Amygdala (tissue), 56 donors: ENCODE measurements around the gene IFI16.
A peak's percentile ranks its signal among the peaks of the same experiment; 100 is the strongest.

Experiments used
- DNase-seq, 56 donors: peaks; one replicate each; lab custom pipeline; 2025; lab: John Stamatoyannopoulos, UW

The IFI16 gene

GRCh38 chr1:159055181-159055641, 45.5 kb downstream of the IFI16 start:
- DNase-seq, result no peak

GRCh38 chr1:159056069-159056698, 46.5 kb downstream of the IFI16 start:
- peak in 10 of 56 donors; percentile 6 to 32 (median 13) for DNase-seq

DNA sequence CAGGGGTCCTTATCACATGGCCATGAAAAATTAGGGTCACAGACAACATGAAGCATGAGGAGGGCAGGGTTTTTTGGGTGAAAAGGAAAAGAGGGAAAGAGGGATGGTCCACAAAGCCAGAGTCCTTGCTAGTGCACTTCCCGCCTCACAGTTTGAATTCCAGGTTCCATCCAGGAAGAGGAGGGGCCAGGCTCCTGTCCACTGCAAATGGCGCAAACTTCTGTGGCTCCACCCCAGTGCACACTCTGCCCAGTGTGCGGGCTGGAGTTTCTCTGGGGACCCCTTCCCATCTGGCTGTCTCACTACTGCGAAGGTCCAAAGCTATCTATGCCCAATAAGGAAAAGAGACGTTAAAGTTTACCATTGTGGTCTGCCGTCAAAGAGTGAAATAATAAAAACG, 49.0 kb downstream of the IFI16 start:
- DNase-seq, result no peak

DNA sequence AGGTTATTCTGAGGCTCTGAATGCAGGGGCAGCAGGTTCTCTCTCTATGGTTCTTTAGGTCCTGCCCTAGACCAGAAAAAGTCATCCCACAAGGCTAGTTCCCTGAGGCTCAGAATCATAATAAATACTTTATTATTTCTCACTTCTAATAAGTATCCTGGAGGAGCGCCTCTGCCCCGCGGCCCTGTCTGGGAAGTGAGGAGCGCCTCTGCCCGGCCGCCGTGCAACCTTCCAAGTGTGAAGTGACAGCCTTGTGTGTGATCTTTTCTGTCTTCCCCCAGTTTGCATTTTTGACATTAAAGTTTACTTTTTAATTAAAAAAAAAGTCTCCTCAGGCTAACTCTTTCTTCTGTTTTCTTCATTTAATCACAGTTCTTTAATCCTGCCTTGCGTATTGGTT, 55.4 kb downstream of the IFI16 start:
- no peak for DNase-seq

DNA sequence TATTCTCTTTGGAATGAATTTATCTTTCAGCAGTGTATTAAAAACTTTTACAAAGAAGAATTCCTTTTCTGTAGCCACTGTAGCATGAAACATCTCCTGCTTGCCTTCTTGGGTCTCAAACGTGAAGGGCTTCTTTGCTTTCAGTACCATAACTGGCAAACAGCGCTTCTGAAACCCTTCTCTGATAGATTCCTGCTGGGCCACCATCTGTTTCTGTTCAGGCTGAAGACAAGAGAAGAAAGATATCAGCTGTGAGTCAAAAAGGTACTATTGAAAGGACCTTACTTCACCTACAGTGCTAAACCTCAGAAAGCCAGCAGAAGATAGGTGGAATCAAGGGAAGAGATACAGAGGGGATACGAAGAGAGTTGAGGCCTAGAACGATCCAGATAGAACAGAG, 56.4 kb downstream of the IFI16 start:
- no peak for DNase-seq

- peak in 2 of 56 donors; percentile 6 to 13 for DNase-seq
Observed at GRCh38 chr1:159067699-159068621, 58.3 kb downstream of the IFI16 start.

DNA sequence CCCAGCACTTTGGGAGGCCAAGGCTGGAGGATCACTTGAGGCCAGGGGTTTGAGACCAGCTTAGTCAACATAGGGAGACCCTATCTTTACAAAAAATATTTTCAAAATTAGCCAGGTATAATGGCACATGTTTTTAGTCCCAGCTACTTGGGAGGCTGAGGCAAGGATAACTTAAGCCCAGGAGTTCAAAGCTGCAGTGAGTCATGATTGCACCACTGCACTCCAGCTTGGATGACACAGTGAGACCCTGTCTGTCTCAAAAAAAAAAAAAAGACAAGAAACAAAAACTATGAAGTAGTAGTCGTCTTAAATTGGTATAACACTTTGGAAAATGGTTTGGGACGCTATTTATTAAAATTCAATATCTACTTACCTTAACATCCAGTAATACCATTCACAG, 59.2 kb downstream of the IFI16 start:
- DNase-seq, result no peak

DNA sequence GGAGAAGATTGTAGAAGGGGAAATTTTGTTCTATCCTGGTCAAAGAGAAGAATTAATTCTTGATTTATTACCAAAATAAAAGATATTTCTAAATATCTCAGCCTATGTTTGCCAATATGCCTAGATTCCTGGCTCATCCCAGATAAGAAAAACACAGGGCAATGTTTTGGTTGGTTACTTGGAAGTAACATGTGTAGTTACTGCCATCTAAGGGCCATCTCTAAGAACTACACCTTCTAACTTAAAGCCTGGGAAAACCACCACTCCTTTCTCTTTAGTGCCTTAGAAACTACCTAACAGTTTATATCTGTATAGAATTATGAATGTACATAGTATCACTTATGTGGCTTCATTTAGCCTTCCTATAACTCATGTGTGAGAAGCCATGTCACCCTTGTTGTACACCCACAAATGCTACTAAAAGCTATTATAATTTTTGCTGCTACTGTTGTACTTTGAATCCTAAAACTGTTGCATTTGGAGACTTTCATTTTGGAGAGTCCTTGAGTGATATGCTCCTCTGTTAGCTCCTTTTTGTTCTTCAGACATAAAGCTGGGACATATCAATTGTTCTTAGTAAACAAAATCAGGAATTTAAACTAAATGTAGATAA, 62.4 kb downstream of the IFI16 start:
- peak in 1 of 56 donors; percentile 59 for DNase-seq

DNA sequence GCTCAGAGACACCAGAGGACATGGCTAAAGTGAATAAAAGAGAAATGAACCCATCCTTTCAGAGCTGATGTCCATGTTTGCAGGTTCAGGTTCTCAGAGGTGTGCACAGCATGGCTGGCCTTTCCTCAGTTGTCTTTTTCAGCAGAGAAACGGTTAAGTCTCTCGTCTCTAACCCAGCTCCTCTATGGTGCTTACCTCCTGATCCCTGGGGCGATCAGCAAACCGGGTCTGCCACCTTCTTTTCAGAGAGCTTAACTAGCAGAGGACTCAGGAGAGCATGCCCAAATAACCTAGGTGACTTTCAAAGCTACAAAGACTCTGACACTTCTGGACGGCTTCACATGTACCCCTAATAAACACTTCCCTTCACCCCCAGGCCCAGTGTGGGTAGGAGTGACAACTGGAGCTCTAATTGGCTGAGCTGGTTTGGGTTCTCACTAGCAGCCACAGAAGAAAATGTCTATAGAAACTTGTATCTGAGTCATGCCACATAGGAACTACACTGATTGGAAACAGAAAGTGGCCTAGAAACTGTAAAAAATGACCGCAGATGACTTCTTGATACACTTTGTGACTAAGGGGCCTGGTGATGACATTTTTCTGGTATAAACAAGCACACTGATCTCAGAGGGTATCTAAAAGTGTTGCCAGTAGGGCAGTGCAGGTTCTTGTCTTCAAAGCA, 66.9 kb downstream of the IFI16 start, which contains the start of gene AIM2:
TSS of gene AIM2 (minus strand) at position 329 of the 682 bp plus-strand sequence. CDS start 3,267 bp downstream, outside the sequence.
- DNase-seq, result no peak

GRCh38 chr1:159077120-159077961, 67.6 kb downstream of the IFI16 start:
- DNase-seq, result no peak

DNA sequence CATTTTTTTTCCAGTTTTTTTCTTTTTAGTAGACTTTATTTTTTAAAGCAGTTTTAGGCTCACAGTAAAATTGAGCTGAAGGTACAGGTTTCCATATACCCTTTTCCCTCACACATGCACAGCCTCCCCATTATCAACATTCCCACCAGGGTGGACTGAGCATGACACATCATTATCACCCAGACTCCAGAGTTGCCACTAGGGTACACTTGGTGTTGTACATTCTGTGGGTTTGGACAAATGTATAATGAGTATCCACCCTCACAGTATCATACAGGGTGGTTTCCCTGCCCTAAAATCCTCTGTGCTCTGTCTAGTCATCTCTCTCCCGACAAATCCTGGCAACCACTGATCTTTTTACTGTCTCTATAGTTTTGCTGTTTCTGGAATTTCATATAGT, 69.8 kb downstream of the IFI16 start:
- no peak for DNase-seq

DNA sequence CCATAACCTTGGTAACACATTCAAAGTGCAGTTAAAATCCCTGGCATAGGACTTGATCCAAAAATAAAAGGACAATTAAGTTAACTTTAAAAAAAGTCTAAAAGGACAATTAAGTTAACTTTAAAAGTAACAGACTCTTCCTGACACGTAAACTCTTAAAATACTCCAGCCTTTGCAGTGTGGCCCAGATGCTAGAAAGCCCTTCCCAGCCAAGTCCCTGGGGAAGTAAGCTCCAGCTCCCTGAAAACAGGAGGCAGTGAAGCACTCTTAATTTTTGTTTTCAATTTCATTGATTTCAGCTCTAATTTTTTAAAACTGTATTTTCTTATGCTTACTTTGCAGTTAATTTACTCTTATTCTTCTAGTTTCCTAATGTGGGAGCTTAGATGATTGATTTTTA, 71.9 kb downstream of the IFI16 start:
- no peak for DNase-seq

GRCh38 chr1:159083013-159083412, 73.3 kb downstream of the IFI16 start:
- DNase-seq, result no peak

DNA sequence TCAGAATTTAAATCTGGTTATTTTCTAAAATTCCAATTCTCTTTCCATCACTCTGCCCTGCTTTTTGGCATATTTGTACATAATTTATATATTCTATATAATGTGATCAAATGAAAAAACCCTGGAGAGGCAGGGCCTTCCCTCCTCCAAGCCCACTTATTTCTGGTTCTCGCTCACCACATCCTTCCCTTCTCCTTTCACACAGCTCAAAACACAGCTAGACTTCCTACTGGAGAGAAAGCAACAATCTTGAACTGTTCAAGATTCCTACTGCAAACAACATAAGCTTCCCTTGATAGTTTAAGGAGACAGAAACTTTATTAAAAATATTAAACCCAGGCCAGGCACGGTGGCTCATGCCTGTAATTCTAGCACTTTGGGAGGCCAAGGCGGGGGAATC, 74.4 kb downstream of the IFI16 start:
- DNase-seq, result no peak

DNA sequence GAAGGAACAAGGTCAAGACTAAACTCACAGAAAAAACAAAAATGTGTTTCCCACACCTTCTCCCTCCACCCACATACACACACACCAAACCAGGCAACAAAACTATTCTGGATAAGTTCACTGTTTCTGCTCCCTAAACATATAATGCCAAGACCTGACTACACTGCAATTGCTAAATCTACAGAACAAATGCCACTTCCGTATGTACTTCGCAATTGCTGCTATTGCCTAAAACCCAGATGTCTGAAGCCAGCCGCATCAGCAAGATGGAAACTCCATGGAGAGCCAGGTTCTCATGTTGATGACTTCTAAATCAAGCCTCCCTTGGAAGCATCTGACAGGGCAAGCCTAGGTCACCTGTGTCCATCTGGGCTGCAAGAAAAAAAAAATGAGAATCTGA, 75.2 kb downstream of the IFI16 start:
- no peak for DNase-seq

DNA sequence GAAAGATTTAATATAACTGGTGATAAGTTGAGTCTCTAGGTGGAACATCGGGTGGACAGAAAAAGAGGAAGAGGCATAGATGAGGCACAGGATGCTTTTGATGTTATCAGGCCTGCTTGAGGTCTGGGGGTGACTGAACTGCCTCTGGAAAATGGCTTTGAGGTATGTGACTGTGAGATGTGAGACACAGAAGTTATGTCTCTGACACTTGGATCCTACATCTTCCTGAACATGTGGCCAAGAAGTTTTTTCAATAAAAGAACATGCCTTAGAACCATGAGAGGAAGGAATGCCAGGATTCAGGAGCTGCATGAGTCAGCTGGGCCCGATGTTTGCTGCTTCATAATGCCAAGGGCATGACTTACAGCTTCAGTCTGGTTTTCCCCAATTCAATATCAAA, 78.3 kb downstream of the IFI16 start:
- DNase-seq, result no peak

DNA sequence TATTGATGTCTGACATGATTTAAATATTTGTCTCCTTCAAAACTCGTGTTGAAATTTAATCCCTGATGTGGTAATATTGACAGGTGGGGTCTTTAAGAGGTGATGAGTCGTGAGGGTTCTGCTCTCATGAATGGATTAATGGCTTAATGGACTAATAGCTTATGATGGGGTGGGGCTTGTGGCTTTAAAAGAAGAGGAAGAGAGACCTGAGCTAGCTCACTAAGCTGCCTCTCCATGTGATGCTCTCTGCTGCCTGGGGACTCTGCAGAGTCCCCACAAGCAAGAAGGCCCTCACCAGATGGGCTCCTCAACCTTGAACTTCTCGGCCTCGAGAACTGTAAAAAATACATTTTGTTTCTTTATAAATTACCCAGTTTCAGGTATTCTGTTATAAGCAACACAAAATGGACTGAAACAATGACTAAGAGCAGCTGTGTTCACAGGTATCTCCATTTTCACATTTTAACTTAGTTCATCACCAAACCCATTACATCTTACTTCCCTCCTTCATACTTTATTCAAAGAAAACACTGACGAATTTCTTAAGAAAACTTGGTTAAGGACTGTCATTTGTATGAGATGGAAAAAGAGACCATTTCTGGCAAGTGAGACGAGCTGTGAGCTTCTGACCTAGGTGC, 79.0 kb downstream of the IFI16 start:
- no peak for DNase-seq

GRCh38 chr1:159089184-159089791, 79.6 kb downstream of the IFI16 start:
- no peak for DNase-seq
